HPDE6-E6E7 (cell line): Measurements from ENCODE around the gene TMEM266.

Source experiments
- DNase-seq: peaks from one replicate; pipeline ENCODE4 v3.0.0; 2011; ENCODE audit warnings: missing footprints; ENCODE audit errors: extremely low spot score

Gene TMEM266

DNA sequence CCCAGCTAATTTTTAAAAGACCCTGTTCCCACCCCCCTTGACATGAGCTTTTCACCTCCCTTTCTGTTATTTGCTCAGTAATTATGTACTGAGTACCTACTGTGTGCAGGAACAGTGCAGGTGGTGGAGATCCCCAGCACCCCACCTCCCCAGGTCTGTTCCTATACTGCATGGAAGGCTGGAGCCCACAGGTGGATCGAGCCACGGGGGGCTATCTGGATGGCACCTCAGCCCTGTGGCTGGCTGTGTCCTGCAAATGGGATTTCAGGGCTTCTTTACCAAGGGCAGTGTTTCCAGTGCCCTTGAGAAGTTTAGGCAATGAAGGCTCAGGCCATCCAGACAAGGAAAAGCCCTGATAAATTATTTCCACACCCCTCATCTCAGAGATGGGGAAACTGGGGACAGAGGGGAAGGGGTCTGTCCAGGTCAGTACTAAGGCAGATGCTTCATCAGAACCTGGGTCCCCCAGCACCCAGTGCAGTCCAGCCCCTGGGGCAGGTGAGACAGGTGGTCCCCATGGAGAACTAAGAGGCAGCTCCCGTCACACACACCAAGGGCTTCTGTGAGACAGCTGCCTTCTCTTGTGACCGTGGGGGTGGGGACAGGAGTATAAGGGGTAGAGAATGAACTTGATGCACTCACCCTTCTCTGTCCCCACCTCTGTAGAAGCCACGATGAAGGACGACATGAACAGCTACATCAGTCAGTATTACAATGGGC lies 141.9 kb downstream of the TMEM266 start:
- no peak for DNase-seq

DNA sequence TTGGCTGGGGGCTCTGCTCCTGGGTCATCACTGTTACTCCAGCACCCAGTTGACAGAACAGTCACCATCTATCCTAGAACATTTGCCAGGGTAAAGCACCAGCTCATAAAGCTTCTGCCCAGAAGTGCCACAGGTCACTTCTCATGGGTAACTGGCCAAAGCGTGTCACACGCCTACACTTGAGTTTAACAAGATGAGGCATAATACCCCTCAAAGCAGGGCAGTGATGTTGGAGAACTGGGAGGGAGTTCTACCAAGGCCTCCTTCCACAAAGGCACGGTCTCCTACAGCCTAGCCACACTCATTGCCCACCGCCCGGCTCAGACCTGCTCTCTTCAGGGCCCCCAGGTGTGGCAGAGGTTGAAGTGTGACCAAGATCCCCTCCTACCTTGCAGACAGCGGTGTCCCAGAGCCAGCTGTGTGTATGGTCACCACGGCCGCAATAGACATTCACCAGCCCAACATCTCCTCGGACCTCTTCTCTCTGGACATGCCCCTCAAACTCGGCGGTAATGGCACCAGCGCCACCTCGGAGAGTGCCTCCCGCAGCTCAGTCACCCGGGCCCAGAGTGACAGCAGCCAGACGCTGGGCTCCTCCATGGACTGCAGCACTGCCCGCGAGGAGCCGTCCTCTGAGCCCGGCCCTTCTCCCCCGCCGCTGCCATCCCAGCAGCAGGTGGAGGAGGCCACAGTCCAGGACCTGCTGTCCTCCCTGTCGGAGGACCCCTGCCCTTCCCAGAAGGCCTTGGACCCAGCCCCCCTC lies 143.7 kb downstream of the TMEM266 start:
- DNase-seq: no peak

DNA sequence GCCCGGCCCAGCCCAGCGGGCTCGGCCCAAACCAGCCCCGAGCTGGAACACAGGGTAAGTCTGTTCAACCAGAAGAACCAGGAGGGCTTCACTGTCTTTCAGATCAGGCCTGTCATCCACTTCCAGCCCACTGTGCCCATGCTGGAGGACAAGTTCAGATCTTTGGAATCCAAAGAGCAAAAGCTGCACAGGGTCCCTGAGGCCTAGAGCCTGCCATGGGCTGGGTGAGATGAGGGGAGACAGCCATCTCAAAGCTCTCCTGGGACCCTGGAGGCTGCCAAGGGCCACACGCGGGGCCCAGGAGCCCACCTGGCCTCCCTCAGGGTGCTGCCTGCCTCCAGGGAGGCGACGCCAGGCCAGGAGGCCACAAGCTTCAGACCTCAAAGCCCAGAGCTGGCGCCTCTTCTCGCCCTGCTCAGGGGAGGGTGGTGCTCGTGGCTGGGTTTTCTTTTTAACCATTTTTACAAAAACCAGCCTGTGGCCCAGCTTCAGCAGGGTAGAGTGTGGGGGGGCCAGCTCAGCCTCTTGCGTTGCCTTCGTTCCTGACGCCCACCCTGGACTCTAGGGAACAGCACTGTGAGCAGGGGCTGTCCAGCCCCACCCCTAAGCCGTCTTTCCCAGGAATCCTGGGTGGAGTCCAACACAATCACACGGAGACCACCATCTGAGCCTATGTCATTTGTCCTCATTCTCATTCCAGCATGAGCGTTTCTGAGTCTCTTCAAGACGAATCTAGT lies 144.5 kb downstream of the TMEM266 start:
- DNase-seq: no peak

DNA sequence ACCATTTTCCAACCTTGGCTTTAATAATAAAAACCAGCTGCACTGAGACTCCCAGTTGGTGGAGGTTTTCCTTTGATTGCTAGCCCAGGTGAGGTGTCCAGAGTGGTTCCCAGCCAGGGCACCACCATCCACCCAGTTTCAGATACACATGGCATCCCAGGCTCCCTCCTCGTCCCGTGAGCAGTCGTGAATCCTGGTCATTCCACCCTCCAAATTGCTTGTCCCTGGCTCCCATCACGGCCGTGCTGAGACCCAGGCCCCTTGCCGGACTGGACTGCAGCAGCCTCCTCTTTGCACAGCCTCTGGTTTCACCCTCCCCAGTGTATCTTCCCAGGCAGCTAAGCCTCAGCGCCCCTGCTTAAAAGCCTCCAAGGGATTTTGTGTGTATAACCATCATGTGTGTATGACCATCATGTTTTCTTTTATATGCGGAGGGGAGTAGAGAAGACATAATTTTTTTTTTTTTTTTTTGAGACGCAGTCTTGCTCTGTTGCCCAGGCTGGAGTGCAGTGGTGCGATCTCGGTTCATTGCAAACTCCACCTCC lies 145.2 kb downstream of the TMEM266 start:
- no peak for DNase-seq

DNA sequence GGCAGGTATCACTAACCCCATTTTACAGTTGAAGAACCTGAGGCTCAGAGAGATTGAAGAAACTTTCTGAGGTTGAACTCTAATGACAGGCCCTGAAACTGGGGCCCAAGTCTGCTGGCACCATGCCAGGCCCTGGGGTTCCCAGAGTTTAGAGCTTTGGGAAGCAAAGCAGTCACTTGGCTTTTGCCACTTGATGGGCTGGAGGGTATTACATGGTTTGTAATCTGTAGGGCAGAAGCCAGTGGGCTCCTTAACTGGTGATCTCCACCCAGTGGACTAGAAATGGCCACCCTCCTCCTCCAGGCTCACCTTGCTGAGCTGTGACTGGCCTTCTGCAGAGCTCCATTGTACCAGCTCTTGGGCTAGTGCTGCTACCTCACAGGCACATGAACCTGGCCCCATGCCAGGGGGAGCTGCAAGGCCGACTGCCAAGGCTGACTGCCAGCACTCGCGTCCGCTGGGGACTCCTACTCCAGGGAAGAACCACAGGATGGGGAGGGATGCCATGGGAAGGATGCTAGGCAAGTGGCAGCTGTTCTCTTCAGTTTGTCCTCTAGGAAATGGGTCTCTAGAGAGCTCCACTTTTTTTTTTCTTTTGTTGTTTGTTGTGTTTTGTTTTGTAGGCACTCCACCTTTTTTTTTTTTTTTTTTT lies 146.7 kb downstream of the TMEM266 start:
- DNase-seq: no peak

DNA sequence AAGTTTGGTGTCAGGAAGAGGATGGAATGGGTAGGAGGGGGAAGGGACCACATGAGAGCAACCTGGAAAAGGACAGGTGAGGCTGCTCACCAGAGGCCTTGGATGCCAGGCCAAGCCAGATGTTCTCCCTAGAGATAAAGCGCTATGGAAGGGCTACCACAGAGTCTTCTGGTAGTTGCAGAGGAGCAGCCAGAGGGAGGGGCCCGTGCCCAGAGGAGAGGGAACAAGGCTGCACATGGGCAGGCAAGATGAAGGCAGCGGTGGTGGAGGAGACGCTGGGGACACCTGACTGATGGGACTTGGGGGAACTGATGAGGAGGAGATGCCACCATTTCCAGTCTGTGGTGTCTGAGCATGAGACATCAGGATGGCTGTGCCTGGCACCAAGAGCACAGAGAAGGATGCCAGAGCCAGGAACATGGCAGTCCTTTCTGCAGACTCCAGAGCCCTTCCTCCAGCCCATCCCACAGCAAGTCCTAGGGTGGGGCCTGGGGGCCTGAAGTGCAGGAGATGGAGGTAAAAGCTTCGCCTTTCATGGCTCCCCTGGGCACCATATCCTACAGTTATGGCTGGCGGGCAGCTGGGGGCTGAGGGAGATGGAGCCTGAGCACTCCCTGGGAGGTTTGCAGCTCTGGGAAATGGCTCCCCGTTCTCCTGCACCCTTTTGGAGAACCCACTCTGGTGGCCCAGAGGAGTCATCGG lies 148.4 kb downstream of the TMEM266 start:
- DNase-seq: no peak

DNA sequence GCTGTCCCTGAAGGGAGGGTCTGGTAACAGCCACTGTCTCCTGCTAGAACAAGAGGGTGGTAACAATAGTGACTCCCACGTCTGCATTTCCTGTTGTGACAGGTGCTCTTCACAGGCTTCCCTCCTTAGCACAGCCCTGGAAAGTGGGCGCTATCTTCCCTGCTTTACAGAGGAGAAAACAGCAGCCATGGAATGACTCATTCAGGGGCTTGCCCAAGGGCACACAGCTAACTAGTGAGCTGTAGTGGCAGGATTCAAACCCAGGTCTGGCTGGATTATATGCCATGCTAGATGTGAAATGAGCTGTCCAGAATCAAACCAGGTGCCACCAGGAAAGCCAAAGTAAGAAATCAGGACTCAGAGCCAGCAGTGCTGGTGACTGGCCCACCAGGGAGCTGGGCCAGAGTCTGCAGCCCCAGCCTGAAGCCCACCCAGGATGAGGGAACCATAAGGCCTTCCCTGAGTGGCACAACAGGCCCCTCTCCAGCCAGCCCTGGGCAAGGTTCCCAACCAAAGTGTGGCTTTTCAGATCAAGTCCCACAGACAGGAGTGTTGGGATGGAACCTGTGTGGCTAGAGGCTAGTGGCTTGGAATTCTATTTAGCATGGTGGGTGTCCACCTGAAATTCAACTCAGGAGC lies 149.1 kb downstream of the TMEM266 start:
- DNase-seq: no peak

DNA sequence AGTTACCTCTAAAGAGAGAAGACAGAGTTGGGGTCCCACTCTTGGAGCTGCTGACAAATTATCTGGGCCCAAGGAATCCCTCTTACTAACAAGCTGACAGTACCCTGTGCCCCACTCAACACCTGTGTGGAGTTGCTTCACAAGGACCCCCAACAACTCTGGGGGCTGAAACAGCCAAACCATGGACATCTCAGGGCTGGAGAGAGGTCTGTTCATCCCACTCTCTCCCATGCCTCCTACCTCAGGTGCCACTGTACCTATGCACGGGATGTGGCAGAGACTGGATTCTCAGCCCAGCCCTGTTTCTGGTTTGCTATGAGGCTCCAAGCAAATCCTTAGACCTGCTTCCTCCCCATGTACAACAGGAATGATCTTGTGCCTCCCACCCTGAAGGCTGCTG lies 149.7 kb downstream of the TMEM266 start:
- no peak for DNase-seq

DNA sequence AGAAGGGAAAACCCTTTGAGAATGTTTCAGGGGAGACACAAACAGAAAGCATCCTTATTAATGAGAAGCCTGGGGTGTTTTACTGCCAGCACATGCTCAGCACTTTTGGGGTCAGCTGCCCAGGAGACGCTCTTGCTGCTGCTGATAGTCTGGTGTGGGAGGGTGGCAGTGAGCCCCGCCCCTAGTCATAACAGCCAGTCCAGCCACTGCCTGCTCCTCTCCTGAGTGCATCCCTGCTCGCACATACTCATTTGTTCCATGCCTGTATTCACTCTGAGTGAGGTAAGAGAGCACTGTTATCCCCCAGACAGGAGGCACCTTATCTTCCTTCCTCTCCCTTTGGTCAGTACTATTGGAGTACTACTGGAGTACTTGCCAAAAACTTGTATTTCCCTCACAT lies 150.2 kb downstream of the TMEM266 start:
- DNase-seq: no peak

DNA sequence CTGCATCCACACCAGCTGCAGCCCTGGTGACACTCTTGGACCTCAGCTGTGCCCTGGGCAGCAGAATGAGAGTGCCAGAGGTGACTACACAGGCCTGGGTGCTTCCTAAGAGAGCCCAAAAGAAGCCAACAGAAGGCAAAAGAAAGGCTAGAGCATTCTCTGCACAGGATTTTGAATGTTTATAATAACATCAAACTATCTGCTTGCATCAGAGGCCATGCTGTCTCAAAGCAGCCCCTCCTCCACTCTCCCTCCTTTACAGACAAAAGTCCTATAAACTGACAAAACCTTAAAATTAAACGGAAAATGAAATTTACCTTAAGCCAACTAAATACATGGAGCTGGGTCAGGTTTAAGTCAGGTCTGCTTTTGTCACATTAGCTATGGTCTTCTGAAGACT lies 155.8 kb downstream of the TMEM266 start:
- DNase-seq: no peak

DNA sequence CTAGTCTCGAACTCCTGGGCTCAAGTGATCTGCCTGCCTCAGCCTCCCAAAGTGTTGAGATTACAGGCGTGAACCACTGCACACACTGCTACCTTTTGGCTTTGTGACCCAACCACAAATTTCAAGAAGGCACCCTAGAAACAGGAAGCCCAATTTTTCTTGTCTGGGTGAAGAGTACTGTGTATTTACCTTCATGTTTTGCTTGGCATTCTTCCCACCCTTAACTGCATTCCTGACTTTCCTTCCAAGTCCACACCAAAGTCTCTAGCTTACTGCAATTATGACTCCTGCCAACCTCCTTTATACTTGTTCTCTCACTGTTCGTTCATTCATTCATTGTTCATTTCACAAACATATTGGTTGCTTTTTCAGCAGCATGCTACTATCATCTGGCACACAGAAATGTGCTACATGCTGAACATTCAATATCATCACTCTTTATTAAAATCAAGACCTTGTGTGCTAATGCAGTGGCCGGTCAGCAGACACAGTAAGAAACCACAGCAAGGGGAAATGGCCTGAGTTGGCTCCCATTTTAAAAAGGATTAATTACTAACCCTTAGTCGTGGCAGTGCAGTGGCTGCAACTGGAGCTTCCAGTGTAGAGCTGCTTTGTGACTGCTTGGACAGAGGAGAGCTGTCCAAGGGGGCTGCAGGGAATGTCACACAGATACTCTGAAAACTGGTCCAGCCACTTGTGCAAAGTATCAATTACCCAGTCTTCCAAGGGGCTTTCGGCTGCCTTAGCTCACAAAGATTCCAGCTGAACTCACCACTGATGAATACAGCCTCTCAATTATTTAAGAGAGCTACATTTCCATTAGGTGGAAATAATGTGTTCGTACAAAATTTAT lies 157.5 kb downstream of the TMEM266 start:
- DNase-seq: no peak

DNA sequence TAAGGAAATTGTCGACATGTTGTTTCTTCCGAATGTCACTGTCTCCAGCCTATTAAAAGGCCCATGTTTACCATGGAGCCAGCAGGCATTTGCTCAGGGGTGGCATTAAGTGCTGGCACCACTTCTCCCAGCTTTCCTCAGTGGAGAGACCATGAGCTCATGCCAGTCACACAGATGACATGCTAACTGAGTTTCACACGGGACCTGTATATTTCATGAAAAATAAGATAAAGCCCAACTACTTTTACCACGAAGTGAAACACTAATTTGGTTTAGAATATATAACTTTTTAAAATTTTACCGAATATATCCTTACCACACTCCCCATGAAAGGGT lies 158.1 kb downstream of the TMEM266 start:
- no peak for DNase-seq

DNA sequence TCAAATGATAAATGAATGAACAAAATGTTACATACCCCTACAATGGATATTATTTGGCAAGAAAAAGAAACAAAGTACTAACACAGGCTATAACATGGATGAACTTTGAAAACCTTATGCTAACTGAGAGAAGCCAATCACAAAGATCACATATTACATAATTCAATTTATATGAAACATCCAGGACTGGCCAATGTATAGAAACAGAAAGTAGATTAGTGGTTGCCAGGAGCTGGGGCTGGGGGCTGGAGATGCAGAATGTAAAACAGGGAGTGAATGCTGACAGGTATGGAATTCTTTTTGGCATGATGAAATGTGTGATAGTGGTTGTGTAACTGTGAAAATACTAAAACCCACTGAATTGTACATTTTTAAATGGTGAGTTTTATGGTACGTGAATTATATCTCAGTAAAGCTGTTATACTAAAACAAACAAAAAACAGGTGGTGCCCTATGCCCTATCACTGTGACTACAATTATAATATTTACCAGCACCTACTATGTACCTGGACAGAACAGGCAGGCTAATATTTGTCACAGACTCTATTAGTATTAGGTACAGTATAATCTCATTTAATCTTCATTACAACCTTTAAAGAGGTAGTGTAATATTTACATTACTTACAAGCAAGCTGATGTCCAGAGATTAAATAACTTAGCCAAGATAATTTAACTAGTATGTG lies 161.4 kb downstream of the TMEM266 start:
- DNase-seq: no peak

DNA sequence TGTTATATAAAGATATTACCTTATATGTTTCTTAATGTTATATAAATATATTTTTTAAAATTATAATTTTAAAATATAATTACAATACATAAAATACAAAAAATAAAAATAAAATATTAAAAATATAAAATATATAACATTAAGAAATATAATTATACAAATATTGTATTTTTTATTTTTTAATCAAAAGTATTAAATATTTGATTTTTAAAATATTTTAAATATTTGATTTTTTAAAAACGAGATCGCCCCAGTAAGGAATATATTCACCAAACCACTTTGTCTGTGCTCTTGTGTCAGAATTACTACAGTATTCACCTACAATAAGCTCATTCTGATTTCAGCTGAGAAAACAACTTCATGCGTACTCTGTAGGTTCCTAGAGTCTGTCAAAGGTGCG lies 162.4 kb downstream of the TMEM266 start:
- DNase-seq: no peak

DNA sequence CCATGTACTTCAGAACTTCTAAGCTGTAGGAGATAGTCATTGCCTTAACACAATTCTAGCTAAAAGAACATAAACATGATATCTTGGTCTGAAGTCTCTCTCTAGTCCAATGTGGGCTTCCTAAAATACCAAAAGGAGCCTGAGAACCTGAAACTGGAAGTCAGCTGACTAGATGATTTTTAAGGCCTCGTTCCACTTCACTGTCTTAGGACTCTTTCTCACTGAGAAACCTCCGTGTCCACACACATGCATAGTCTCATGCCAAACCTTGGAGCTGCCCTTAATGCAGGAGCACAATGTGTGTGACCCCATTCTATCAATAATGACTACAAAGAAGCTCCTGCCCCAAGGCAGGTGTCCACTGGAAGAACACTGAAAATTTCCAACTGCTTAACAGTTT lies 163.7 kb downstream of the TMEM266 start:
- no peak for DNase-seq

DNA sequence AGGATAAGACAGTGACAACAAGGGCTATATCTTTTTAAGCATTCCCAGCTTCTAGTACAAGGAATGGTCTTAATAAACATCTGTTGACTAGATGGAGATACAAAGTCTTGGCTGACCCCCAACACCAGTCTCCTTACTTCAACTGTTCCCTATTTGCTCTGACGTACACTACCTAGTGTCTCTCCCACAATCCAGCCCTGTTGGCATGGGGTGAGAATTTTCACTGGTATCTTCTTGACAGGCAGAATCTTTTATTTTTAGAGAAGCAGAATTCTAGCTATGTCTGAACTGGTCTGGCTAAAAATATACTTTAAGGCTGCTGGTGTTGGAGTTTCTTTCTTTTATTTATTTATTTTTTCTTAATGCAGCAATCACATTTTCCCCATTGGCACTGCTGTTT lies 169.5 kb downstream of the TMEM266 start:
- DNase-seq: no peak

DNA sequence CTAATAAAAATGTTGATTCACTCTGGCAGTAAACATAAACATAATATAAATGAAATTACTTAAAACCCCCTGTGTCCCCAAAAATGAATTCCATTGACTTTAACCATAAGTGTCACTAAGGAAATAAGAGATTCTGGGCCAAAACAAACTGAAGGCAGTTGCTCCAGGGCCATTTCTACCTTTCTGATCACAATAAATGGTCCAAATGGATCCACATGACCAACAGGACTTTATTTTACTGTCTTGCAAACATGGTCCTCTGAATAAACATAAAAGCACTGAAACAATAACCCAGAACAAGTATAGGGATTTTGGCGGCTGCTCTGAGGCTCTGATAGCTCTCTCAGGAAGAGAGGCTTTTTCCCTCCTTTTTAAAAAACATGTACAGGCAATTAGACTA lies 174.1 kb downstream of the TMEM266 start:
- no peak for DNase-seq

DNA sequence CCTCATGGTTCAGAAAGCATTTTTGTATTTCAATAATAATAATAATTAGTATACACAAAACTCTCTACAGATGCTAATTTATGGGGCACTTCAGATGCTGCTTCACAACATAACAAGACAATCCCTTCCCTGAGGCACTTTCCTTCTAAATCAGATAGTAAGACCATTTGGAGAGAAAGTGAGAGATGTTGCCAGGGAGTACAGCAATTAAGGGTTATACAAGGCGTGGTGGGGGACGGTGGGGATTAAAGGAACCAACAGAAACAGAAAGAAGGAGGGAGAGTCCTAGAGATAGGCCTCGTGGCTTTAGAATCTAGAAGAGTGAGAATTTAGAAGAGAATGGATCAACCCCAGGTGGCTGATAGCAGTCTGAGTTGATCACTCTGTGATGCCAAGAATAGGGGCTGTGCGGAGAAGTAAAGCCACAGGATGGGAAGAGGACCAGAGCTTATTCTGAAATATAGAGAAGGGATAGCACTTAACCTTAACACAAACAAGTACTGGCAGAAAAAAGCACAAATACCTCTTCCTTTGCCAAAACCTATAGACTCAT lies 174.6 kb downstream of the TMEM266 start:
- no peak for DNase-seq

DNA sequence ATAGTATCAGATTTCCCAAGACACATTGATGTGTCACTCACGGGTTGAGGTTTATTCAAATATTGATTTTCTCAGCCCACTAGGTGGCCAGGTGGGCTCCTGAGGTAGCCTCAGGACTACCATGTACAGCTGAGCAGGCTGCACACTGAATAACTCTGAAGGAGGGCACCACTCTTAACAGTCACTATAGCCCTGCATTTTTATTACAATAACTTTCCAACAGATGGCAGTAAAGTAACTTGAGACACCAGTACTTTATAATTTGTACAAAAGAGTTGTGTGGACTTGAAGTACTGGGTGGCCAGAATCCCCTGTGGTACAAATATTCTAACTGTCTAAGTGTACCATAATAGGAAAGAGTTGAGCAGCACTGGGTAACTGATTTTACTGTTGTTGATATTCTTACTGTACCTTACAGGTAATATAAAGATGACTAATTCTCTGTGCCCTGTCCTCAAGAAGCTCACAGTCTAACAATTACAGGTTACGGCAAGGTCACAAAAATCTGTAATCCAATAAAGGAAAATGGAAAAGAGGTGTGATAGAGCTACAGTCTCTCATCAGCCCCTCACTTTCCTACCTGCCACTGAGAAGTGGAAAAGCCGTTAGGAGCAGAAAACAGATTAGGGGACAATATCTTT lies 175.5 kb downstream of the TMEM266 start:
- peak; percentile 11 for DNase-seq
